B cell (primary cell): ENCODE results near the gene FBH1.

Experiments used
- EZH2 ChIP-seq: IDR thresholded peaks from 2 replicates; pipeline ENCODE4 v1.6.1; 2012; ENCODE audit warnings: borderline replicate concordance, low read depth, mild to moderate bottlenecking, moderate library complexity, low read length; ENCODE audit not compliant: insufficient read depth, poor library complexity, severe bottlenecking
- TF ChIP-seq, protein P1 (sequence below): fragments of 200-600 bp; IDR thresholded peaks from one replicate; pipeline ENCODE4 v1.8.0; 2022; ENCODE audit warnings: antibody characterized with exemption, mild to moderate bottlenecking

DNA sequence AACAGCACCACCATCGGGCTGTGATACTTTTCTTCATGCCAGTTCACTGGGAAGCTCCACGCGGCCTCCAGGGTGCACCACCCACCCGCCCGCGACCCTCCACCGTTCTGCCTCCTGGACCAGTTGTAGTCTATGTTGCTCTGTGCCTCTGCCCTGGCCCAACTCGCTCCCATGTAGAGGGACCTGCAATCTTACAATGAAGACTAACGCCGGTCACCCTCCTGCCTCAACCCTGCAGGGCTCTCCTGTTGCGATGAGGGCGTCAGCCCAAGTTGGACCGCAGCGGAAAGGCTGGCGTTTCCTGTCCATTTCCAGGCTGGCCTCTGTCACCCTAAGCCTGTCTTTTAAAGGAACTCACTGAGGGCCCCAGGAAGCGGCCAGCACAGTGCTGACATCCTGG lies 52.4 kb downstream of the FBH1 start:
- TF ChIP-seq, protein P1, sequence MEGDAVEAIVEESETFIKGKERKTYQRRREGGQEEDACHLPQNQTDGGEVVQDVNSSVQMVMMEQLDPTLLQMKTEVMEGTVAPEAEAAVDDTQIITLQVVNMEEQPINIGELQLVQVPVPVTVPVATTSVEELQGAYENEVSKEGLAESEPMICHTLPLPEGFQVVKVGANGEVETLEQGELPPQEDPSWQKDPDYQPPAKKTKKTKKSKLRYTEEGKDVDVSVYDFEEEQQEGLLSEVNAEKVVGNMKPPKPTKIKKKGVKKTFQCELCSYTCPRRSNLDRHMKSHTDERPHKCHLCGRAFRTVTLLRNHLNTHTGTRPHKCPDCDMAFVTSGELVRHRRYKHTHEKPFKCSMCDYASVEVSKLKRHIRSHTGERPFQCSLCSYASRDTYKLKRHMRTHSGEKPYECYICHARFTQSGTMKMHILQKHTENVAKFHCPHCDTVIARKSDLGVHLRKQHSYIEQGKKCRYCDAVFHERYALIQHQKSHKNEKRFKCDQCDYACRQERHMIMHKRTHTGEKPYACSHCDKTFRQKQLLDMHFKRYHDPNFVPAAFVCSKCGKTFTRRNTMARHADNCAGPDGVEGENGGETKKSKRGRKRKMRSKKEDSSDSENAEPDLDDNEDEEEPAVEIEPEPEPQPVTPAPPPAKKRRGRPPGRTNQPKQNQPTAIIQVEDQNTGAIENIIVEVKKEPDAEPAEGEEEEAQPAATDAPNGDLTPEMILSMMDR: no peak
- TF ChIP-seq EZH2: no peak
